Activated naive CD8-positive, alpha-beta T cell treated with anti-CD3 and anti-CD28 coated beads, Interleukin-2, amount 10 ng/mL, durations not matched to agents 7 days and 5 days (primary cell): ENCODE data around the gene ING2. TPM values are rescaled to one million over a fixed set of nuclear protein-coding genes. Genes with fewer than 3 reads are reported as not detected.
"Not testable (repeated sequence)": the region's sequence is repeated elsewhere in the genome, so short reads cannot be mapped to it uniquely, and the experiment has no call there.

ENCODE experiments used
- ATAC-seq: fragments of 150-1000 bp; cut with Tn5 transposase; one replicate; pipeline ENCODE4 v1.10.0; 2021; ENCODE audit warnings: low read depth, moderate library complexity
- POLR2A ChIA-PET: fragments of 350-600 bp; sonication (Branson Sonifier 250); formaldehyde crosslinking; loops from one replicate; lab custom pipeline; 2021; ENCODE audit warnings: antibody characterized with exemption; lab: Charles Lee
- DNase-seq: peaks from one replicate; pipeline ENCODE4 v3.0.0; 2021
- H3K27ac Mint-ChIP-seq: one replicate; pipeline ENCODE4 v1.8.0; 2022; ENCODE audit warnings: mild to moderate bottlenecking, mixed read lengths
- H3K27me3 Mint-ChIP-seq: one replicate; pipeline ENCODE4 v1.8.0; 2022; ENCODE audit warnings: mild to moderate bottlenecking, moderate library complexity, mixed read lengths
- H3K36me3 Mint-ChIP-seq: one replicate; pipeline ENCODE4 v1.8.0; 2021; ENCODE audit warnings: mild to moderate bottlenecking, mixed read lengths
- H3K4me1 Mint-ChIP-seq: one replicate; pipeline ENCODE4 v1.8.0; 2021; ENCODE audit warnings: mixed read lengths
- H3K4me3 Mint-ChIP-seq: one replicate; pipeline ENCODE4 v1.8.0; 2022; ENCODE audit warnings: mild to moderate bottlenecking, moderate library complexity, mixed read lengths
- H3K9me3 Mint-ChIP-seq: one replicate; pipeline ENCODE4 v1.8.0; 2021; ENCODE audit warnings: mixed read lengths
- total RNA-seq, 2 experiments: library from RNA; stranded (reverse); gene quantifications; one replicate each; pipeline ENCODE4 v1.2.3, GENCODE V29; 2021

The ING2 gene
- total RNA-seq, 2 experiments from 2014 or later, result 14.5 to 15.4 TPM

GRCh38 chr4:183543435-183543834 lies 38.6 kb downstream of the ING2 start:
- no peaks in the 10 kb centered on the region for H3K36me3 Mint-ChIP-seq
- H3K9me3 Mint-ChIP-seq, result no peaks in the 10 kb centered on the region
- DNase-seq (no peak), ATAC-seq (no peak)
- POLR2A ChIA-PET, result no interaction called here
- no peak overlapping the region for H3K4me3 Mint-ChIP-seq
- H3K27me3 Mint-ChIP-seq, result peaks cover 7% of the 10 kb centered on the region
- no peak overlapping the region for H3K27ac Mint-ChIP-seq
- no peaks in the 10 kb centered on the region for H3K4me1 Mint-ChIP-seq

- DNase-seq, result no peak
- H3K4me3 Mint-ChIP-seq, result no peak overlapping the region
- ATAC-seq, result no peak
- H3K9me3 Mint-ChIP-seq, result no peaks in the 10 kb centered on the region
- no peaks in the 10 kb centered on the region for H3K4me1 Mint-ChIP-seq
- H3K27ac Mint-ChIP-seq, result no peak overlapping the region
- POLR2A ChIA-PET, result no interaction called here
- no peaks in the 10 kb centered on the region for H3K36me3 Mint-ChIP-seq
- peaks cover 5% of the 10 kb centered on the region for H3K27me3 Mint-ChIP-seq
These were observed 39.3 kb downstream of the ING2 start for GRCh38 chr4:183544109-183544508.

- DNase-seq, result no peak
- Mint-ChIP-seq H3K4me3 (no peak overlapping the region), H3K9me3 (no peaks in the 10 kb centered on the region), H3K27me3 (peaks cover 3% of the 10 kb centered on the region), H3K36me3 (no peaks in the 10 kb centered on the region), H3K4me1 (no peaks in the 10 kb centered on the region), H3K27ac (no peak overlapping the region)
- POLR2A ChIA-PET, result no interaction called here
- ATAC-seq, result no peak
These were observed 41.5 kb downstream of the ING2 start for GRCh38 chr4:183546376-183546775.

GRCh38 chr4:183548306-183548705 lies 43.4 kb downstream of the ING2 start:
- Mint-ChIP-seq H3K27ac (no peak overlapping the region), H3K4me3 (no peak overlapping the region), H3K9me3 (peaks cover 4% of the 10 kb centered on the region), H3K36me3 (no peaks in the 10 kb centered on the region), H3K4me1 (no peaks in the 10 kb centered on the region), H3K27me3 (no peaks in the 10 kb centered on the region)
- POLR2A ChIA-PET, result no interaction called here
- ATAC-seq, result no peak
- no peak for DNase-seq

GRCh38 chr4:183550345-183551093 lies 45.7 kb downstream of the ING2 start:
- Mint-ChIP-seq H3K27ac (no peak overlapping the region), H3K27me3 (no peaks in the 10 kb centered on the region), H3K9me3 (peaks cover 4% of the 10 kb centered on the region), H3K4me1 (no peaks in the 10 kb centered on the region), H3K36me3 (no peaks in the 10 kb centered on the region), H3K4me3 (no peak overlapping the region)
- DNase-seq (no peak), ATAC-seq (no peak)
- POLR2A ChIA-PET, result no interaction called here

- POLR2A ChIA-PET, result no interaction called here
- H3K4me1 Mint-ChIP-seq, result no peaks in the 10 kb centered on the region
- no peaks in the 10 kb centered on the region for H3K36me3 Mint-ChIP-seq
- peak overlapping the region; percentile 36 for H3K27ac Mint-ChIP-seq
- ATAC-seq (no peak), DNase-seq (no peak)
- no peak overlapping the region for H3K4me3 Mint-ChIP-seq
- peaks cover 4% of the 10 kb centered on the region for H3K9me3 Mint-ChIP-seq
- peaks cover under 1% of the 10 kb centered on the region for H3K27me3 Mint-ChIP-seq
These were observed 47.7 kb downstream of the ING2 start for GRCh38 chr4:183552274-183553146.

GRCh38 chr4:183553147-183553478 lies 48.3 kb downstream of the ING2 start:
- H3K27me3 Mint-ChIP-seq, H3K4me1 Mint-ChIP-seq, DNase-seq, H3K27ac Mint-ChIP-seq, H3K4me3 Mint-ChIP-seq, H3K9me3 Mint-ChIP-seq, POLR2A ChIA-PET, ATAC-seq, H3K36me3 Mint-ChIP-seq: not testable (repeated sequence)

- H3K9me3 Mint-ChIP-seq, result peaks cover 4% of the 10 kb centered on the region
- no peak overlapping the region for H3K27ac Mint-ChIP-seq
- H3K4me3 Mint-ChIP-seq, result no peak overlapping the region
- no peaks in the 10 kb centered on the region for H3K4me1 Mint-ChIP-seq
- POLR2A ChIA-PET, result no interaction called here
- ATAC-seq (no peak), DNase-seq (no peak)
- no peaks in the 10 kb centered on the region for H3K36me3 Mint-ChIP-seq
- H3K27me3 Mint-ChIP-seq, result peaks cover 2% of the 10 kb centered on the region
These were observed 48.9 kb downstream of the ING2 start for GRCh38 chr4:183553601-183554345.

GRCh38 chr4:183554346-183554686 lies 49.5 kb downstream of the ING2 start:
- Mint-ChIP-seq H3K4me3 (no peak overlapping the region), H3K9me3 (peaks cover 4% of the 10 kb centered on the region), H3K27me3 (peaks cover 2% of the 10 kb centered on the region), H3K27ac (no peak overlapping the region), H3K36me3 (no peaks in the 10 kb centered on the region), H3K4me1 (no peaks in the 10 kb centered on the region)
- DNase-seq (no peak), ATAC-seq (no peak)
- POLR2A ChIA-PET, result no interaction called here

- H3K4me3 Mint-ChIP-seq, result no peak overlapping the region
- no peak for ATAC-seq
- no peaks in the 10 kb centered on the region for H3K4me1 Mint-ChIP-seq
- no peaks in the 10 kb centered on the region for H3K36me3 Mint-ChIP-seq
- no peak for DNase-seq
- H3K9me3 Mint-ChIP-seq, result peaks cover 4% of the 10 kb centered on the region
- peaks cover 7% of the 10 kb centered on the region for H3K27me3 Mint-ChIP-seq
- POLR2A ChIA-PET, result no interaction called here
- H3K27ac Mint-ChIP-seq, result no peak overlapping the region
These were observed 50.2 kb downstream of the ING2 start for GRCh38 chr4:183554878-183555585.

GRCh38 chr4:183556947-183557346 lies 52.1 kb downstream of the ING2 start:
- POLR2A ChIA-PET, result no interaction called here
- H3K27me3 Mint-ChIP-seq, result peaks cover 10% of the 10 kb centered on the region
- H3K27ac Mint-ChIP-seq, result no peak overlapping the region
- ATAC-seq, result no peak
- H3K4me1 Mint-ChIP-seq, result no peaks in the 10 kb centered on the region
- H3K36me3 Mint-ChIP-seq, result no peaks in the 10 kb centered on the region
- peaks cover 4% of the 10 kb centered on the region for H3K9me3 Mint-ChIP-seq
- H3K4me3 Mint-ChIP-seq, result no peak overlapping the region
- no peak for DNase-seq

- no peak overlapping the region for H3K27ac Mint-ChIP-seq
- H3K4me3 Mint-ChIP-seq, result no peak overlapping the region
- no peaks in the 10 kb centered on the region for H3K36me3 Mint-ChIP-seq
- peaks cover 3% of the 10 kb centered on the region for H3K9me3 Mint-ChIP-seq
- POLR2A ChIA-PET, result no interaction called here
- ATAC-seq (no peak), DNase-seq (no peak)
- peaks cover 10% of the 10 kb centered on the region for H3K27me3 Mint-ChIP-seq
- H3K4me1 Mint-ChIP-seq, result no peaks in the 10 kb centered on the region
These were observed 52.8 kb downstream of the ING2 start for GRCh38 chr4:183557611-183558010.

GRCh38 chr4:183558873-183559272 lies 54.0 kb downstream of the ING2 start:
- H3K27ac Mint-ChIP-seq, result no peak overlapping the region
- H3K9me3 Mint-ChIP-seq, result no peaks in the 10 kb centered on the region
- no peaks in the 10 kb centered on the region for H3K4me1 Mint-ChIP-seq
- H3K27me3 Mint-ChIP-seq, result peaks cover 10% of the 10 kb centered on the region
- POLR2A ChIA-PET, result no interaction called here
- H3K36me3 Mint-ChIP-seq, result no peaks in the 10 kb centered on the region
- H3K4me3 Mint-ChIP-seq, result no peak overlapping the region
- DNase-seq (no peak), ATAC-seq (no peak)
